HepG2 (cell line): ENCODE measurements around the gene NYNRIN. TPM values are rescaled to one million over a fixed set of nuclear protein-coding genes. Genes with fewer than 3 reads are reported as not detected.

Source experiments
- ATF7 ChIP-seq, 2 experiments: fragments of 450-650 bp in 1 of 2; sonication (generic) in 1 of 2; formaldehyde crosslinking in 1 of 2; IDR thresholded peaks; 2 replicates each; pipeline versions ENCODE4 v1.4.0 to v1.6.1; 2016 to 2020; ENCODE audit warnings: antibody characterized with exemption in 1 of 2, mild to moderate bottlenecking in 1 of 2, missing genetic modification reagents in 1 of 2
- FOSL2 ChIP-seq: sonication (generic); formaldehyde crosslinking; IDR thresholded peaks from 2 replicates; pipeline ENCODE4 v1.4.0; 2020; ENCODE audit warnings: missing genetic modification reagents
- MED1 ChIP-seq: sonication (generic); formaldehyde crosslinking; IDR thresholded peaks from 2 replicates; pipeline ENCODE4 v1.4.0; 2020; ENCODE audit warnings: missing genetic modification reagents
- MTF1 ChIP-seq: sonication (generic); formaldehyde crosslinking; IDR thresholded peaks from 2 replicates; pipeline ENCODE4 v1.5.0; 2020; ENCODE audit warnings: missing genetic modification reagents
- NFRKB ChIP-seq: fragments of 450-650 bp; IDR thresholded peaks from 2 replicates; pipeline ENCODE4 v1.6.1; 2017
- PPARG ChIP-seq: conservative IDR thresholded peaks from 2 replicates; pipeline ENCODE4 v1.6.1; 2016; ENCODE audit warnings: missing biosample characterization, missing genetic modification reagents
- RARG ChIP-seq: sonication (generic); formaldehyde crosslinking; IDR thresholded peaks from 2 replicates; pipeline ENCODE4 v1.4.0; 2020; ENCODE audit warnings: low read depth, mild to moderate bottlenecking, missing genetic modification reagents
- SP1 ChIP-seq, 2 experiments: fragments of 450-650 bp in 1 of 2; sonication (generic) in 1 of 2; formaldehyde crosslinking in 1 of 2; IDR thresholded peaks; 2 replicates each; pipeline versions ENCODE4 v1.4.0 to v1.6.1; 2016 to 2020; ENCODE audit warnings: missing genetic modification reagents in 1 of 2
- TBX2 ChIP-seq: sonication (generic); formaldehyde crosslinking; IDR thresholded peaks from 2 replicates; pipeline ENCODE4 v1.5.0; 2020; ENCODE audit warnings: missing genetic modification reagents, mild to moderate bottlenecking, borderline replicate concordance
- TCF7L2 ChIP-seq: IDR thresholded peaks from 2 replicates; pipeline ENCODE4 v1.6.1; 2011; ENCODE audit warnings: mild to moderate bottlenecking, low read depth, low read length, moderate library complexity
- ZBTB3 ChIP-seq: sonication (generic); formaldehyde crosslinking; IDR thresholded peaks from 2 replicates; pipeline ENCODE4 v1.4.0; 2020; ENCODE audit warnings: low read depth, mild to moderate bottlenecking, moderate library complexity, missing genetic modification reagents, borderline replicate concordance
- ZBTB7A ChIP-seq: sonication (generic); formaldehyde crosslinking; IDR thresholded peaks from 2 replicates; pipeline ENCODE4 v1.8.0; 2022; ENCODE audit warnings: mild to moderate bottlenecking, missing genetic modification reagents
- ZFP1 ChIP-seq: IDR thresholded peaks from 2 replicates; pipeline ENCODE4 v1.6.1; 2016
- ZNF260 ChIP-seq: sonication (generic); formaldehyde crosslinking; IDR thresholded peaks from 2 replicates; pipeline ENCODE4 v1.4.0; 2020; ENCODE audit warnings: missing genetic modification reagents, low read depth, mild to moderate bottlenecking, borderline replicate concordance
- ZNF766 ChIP-seq: sonication (generic); formaldehyde crosslinking; IDR thresholded peaks from 2 replicates; pipeline ENCODE4 v1.5.0; 2020; ENCODE audit warnings: missing genetic modification reagents, borderline replicate concordance
- polyA plus RNA-seq, 8 experiments: library from polyadenylated mRNA; depleted of rRNA in 3 of 8; stranded (reverse) in 7 of 8; unstranded in 1 of 8; fragments of >200 nt; fragmentation: Illumina TruSeq in 4 of 8; extraction: Trizol in 4 of 8; gene quantifications; 2 replicates each; pipeline versions ENCODE4 v1.2.1 to v1.2.3, GENCODE V29; 2011 to 2016; ENCODE audit warnings: low read depth in 4 of 8, missing spikeins in 1 of 8, mixed read lengths in 1 of 8; ENCODE audit not compliant: insufficient read depth in 1 of 8
- total RNA-seq, 5 experiments: library from RNA; depleted of rRNA; stranded (reverse); fragments of >200 nt; fragmentation: Illumina TruSeq; extraction: Trizol; gene quantifications; 2 replicates each; pipeline ENCODE4 v1.2.3, GENCODE V29; 2016; ENCODE audit warnings: low read depth in 1 of 5
- TF ChIP-seq, protein P1 (sequence below): sonication (generic); formaldehyde crosslinking; IDR thresholded peaks from 2 replicates; pipeline ENCODE4 v1.4.0; 2020; ENCODE audit warnings: missing genetic modification reagents
- TF ChIP-seq, protein P2 (sequence below): sonication (generic); formaldehyde crosslinking; conservative IDR thresholded peaks from 2 replicates; pipeline ENCODE4 v1.4.0; 2020; ENCODE audit warnings: missing genetic modification reagents
- TF ChIP-seq, protein P3 (sequence below): sonication (generic); formaldehyde crosslinking; IDR thresholded peaks from 2 replicates; pipeline ENCODE4 v1.5.0; 2020; ENCODE audit warnings: missing genetic modification reagents
- TF ChIP-seq, protein P4 (sequence below): sonication (generic); formaldehyde crosslinking; IDR thresholded peaks from 2 replicates; pipeline ENCODE4 v1.4.0; 2020; ENCODE audit warnings: missing genetic modification reagents
- TF ChIP-seq, protein P5 (sequence below): sonication (generic); formaldehyde crosslinking; IDR thresholded peaks from 2 replicates; pipeline ENCODE4 v1.4.0; 2020; ENCODE audit warnings: mild to moderate bottlenecking, missing genetic modification reagents
- TF ChIP-seq, protein P6 (sequence below): sonication (generic); formaldehyde crosslinking; IDR thresholded peaks from 2 replicates; pipeline ENCODE4 v1.5.1; 2020; ENCODE audit warnings: mild to moderate bottlenecking, missing genetic modification reagents, borderline replicate concordance

Gene NYNRIN
- total and polyA plus RNA-seq, 2 of the 13 experiments (the other 11 are each of a cell fraction or from before 2014, with no cell fraction given): 0.63 to 1.1 TPM

DNA sequence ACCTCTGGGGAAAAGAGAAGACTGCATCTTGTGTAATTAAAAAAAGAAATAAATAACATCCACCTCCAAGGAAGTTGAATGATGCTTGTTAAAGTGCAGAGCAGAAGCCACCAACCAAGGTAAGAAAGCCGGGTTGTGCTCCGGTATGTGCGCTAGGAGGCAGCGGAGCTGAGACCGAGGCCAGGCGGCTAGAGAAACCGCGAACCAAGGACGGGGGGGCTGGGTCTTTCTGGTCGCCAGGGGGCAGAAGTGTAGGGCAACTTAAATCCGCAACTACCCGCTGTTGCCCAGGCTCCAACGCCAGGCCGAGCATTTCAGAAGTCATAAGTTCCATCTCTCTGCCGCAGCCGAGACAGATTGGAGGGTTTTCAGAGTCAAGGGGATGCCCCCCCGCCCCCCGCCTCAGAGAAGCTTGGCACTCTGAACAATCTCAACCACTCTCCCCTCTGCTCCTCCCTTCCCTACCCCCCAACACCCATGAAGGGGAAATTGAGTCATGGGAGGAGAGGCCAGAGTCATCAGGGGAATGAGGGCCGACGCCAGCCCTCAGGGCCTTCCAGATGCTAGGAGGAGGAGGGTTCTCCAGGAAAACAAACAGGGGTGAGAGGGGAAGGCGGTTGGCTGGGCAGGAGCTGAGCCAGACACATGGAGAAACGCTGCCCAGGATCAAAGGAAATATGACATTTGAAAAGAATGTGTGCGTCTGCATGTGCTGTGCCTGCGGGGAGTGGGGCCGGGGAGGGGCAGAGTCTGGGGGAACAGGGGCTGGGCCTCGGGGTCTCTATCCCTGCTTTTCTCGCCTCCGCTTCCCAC lies 33.0 kb upstream of the NYNRIN start (continued):
- TF ChIP-seq, protein P1, sequence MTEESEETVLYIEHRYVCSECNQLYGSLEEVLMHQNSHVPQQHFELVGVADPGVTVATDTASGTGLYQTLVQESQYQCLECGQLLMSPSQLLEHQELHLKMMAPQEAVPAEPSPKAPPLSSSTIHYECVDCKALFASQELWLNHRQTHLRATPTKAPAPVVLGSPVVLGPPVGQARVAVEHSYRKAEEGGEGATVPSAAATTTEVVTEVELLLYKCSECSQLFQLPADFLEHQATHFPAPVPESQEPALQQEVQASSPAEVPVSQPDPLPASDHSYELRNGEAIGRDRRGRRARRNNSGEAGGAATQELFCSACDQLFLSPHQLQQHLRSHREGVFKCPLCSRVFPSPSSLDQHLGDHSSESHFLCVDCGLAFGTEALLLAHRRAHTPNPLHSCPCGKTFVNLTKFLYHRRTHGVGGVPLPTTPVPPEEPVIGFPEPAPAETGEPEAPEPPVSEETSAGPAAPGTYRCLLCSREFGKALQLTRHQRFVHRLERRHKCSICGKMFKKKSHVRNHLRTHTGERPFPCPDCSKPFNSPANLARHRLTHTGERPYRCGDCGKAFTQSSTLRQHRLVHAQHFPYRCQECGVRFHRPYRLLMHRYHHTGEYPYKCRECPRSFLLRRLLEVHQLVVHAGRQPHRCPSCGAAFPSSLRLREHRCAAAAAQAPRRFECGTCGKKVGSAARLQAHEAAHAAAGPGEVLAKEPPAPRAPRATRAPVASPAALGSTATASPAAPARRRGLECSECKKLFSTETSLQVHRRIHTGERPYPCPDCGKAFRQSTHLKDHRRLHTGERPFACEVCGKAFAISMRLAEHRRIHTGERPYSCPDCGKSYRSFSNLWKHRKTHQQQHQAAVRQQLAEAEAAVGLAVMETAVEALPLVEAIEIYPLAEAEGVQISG (CRISPR knock-in tag): peak; percentile 97
- TF ChIP-seq ZFP1 (peak; percentile 87; the same call in 1 of the 2 replicates), ATF7 (IDR thresholded peaks at IDR 0.05) (no peak), ATF7 (CRISPR knock-in tag; IDR thresholded peaks at IDR 0.05) (no peak), PPARG (CRISPR knock-in tag) (peak; percentile 40; the same call in 1 of the 2 replicates), FOSL2 (CRISPR knock-in tag) (peak; percentile 49), SP1 (IDR thresholded peaks at IDR 0.05) (no peak), SP1 (CRISPR knock-in tag; IDR thresholded peaks at IDR 0.05) (peak; percentile 62), ZBTB3 (CRISPR knock-in tag) (no peak), ZBTB7A (CRISPR knock-in tag) (no peak; the same call in 1 of the 2 replicates), MTF1 (no peak), RARG (CRISPR knock-in tag) (no peak), TBX2 (CRISPR knock-in tag) (peak; percentile 54; the same call in 1 of the 2 replicates), TCF7L2 (no peak), ZNF260 (CRISPR knock-in tag) (no peak), ZNF766 (peak; percentile 94), NFRKB (no peak), MED1 (CRISPR knock-in tag) (peak; percentile 83)
- TF ChIP-seq, protein P2, sequence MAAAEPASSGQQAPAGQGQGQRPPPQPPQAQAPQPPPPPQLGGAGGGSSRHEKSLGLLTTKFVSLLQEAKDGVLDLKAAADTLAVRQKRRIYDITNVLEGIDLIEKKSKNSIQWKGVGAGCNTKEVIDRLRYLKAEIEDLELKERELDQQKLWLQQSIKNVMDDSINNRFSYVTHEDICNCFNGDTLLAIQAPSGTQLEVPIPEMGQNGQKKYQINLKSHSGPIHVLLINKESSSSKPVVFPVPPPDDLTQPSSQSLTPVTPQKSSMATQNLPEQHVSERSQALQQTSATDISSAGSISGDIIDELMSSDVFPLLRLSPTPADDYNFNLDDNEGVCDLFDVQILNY (CRISPR knock-in tag): peak; percentile 75; the same call in 1 of the 2 replicates
- TF ChIP-seq, protein P3, sequence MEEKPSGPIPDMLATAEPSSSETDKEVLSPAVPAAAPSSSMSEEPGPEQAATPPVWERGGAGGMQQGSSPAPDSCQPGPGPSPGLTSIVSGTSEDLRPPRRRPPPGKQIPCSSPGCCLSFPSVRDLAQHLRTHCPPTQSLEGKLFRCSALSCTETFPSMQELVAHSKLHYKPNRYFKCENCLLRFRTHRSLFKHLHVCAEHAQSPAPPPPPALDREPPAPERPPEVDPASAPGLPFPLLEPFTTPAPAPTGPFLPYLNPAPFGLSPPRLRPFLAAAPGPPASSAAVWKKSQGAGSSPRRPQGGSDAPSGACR (CRISPR knock-in tag): peak; percentile 82; the same call in 1 of the 2 replicates
- TF ChIP-seq, protein P4, sequence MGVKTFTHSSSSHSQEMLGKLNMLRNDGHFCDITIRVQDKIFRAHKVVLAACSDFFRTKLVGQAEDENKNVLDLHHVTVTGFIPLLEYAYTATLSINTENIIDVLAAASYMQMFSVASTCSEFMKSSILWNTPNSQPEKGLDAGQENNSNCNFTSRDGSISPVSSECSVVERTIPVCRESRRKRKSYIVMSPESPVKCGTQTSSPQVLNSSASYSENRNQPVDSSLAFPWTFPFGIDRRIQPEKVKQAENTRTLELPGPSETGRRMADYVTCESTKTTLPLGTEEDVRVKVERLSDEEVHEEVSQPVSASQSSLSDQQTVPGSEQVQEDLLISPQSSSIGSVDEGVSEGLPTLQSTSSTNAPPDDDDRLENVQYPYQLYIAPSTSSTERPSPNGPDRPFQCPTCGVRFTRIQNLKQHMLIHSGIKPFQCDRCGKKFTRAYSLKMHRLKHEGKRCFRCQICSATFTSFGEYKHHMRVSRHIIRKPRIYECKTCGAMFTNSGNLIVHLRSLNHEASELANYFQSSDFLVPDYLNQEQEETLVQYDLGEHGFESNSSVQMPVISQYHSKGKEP: no peak
- TF ChIP-seq, protein P5, sequence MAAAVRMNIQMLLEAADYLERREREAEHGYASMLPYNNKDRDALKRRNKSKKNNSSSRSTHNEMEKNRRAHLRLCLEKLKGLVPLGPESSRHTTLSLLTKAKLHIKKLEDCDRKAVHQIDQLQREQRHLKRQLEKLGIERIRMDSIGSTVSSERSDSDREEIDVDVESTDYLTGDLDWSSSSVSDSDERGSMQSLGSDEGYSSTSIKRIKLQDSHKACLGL: 0 out of 2 replicates have a peak, but pooled peaks have one; percentile 29
- TF ChIP-seq, protein P6, sequence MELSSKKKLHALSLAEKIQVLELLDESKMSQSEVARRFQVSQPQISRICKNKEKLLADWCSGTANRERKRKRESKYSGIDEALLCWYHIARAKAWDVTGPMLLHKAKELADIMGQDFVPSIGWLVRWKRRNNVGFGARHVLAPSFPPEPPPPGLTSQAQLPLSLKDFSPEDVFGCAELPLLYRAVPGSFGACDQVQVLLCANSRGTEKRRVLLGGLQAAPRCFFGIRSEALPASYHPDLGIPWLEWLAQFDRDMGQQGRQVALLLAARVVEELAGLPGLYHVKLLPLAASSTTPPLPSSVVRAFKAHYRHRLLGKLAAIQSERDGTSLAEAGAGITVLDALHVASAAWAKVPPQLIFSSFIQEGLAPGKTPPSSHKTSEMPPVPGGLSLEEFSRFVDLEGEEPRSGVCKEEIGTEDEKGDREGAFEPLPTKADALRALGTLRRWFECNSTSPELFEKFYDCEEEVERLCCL (CRISPR knock-in tag): no peak
